HEK293 (cell line): ENCODE data around the gene FAM47A.

Source experiments
- CTCF ChIA-PET: fragments of 350-600 bp; formaldehyde crosslinking; extraction: SDS; loops from one replicate; lab custom pipeline; 2021; ENCODE audit warnings: antibody characterized with exemption; lab: Yijun Ruan, JAX
- POLR2A ChIA-PET: fragments of 300-600 bp; formaldehyde crosslinking; extraction: SDS; loops from one replicate; lab custom pipeline; 2020; ENCODE audit warnings: antibody characterized with exemption, inconsistent platforms; lab: Yijun Ruan, JAX
- H3K27ac ChIP-seq: fragments of 200-500 bp; sonication (Bioruptor generic); 2 replicates; pipeline ENCODE4 v1.5.1; 2014; ENCODE audit warnings: low read depth, low read length, control low read depth, inconsistent platforms; ENCODE audit errors: extremely low read depth
- H3K36me3 ChIP-seq, 2 experiments: fragments of 200-500 bp in 1 of 2; sonication (Bioruptor generic) in 1 of 2; 1 replicate in 1 of 2; 2 replicates in 1 of 2; pipeline ENCODE4 v1.5.1; 2014 to 2017; ENCODE audit warnings: inconsistent platforms in 2 of 2, low read length in 2 of 2; ENCODE audit not compliant: control insufficient read depth in 2 of 2, insufficient read depth in 1 of 2
- H3K4me1 ChIP-seq: fragments of 200-500 bp; sonication (Bioruptor generic); 2 replicates; pipeline ENCODE4 v1.5.1; 2014; ENCODE audit warnings: mild to moderate bottlenecking, low read length, inconsistent platforms; ENCODE audit not compliant: control insufficient read depth, insufficient read depth
- H3K4me3 ChIP-seq: 2 replicates; pipeline ENCODE4 v1.5.1; 2011; ENCODE audit warnings: low read depth, mild to moderate bottlenecking, control low read depth, low read length, moderate library complexity
- H3K9me3 ChIP-seq: fragments of 200-500 bp; sonication (Bioruptor generic); 2 replicates; pipeline ENCODE4 v1.5.1; 2014; ENCODE audit warnings: low read depth, low read length, inconsistent platforms; ENCODE audit not compliant: control insufficient read depth, insufficient read depth
- REPIN1 ChIP-seq: fragments of 450-650 bp; formaldehyde crosslinking; IDR thresholded peaks from 2 replicates; pipeline ENCODE4 v1.5.1; 2017; ENCODE audit warnings: missing biosample characterization, missing genetic modification characterization, low read depth
- ZBTB21 ChIP-seq: fragments of 450-650 bp; formaldehyde crosslinking; IDR thresholded peaks from 2 replicates; pipeline ENCODE4 v1.5.1; 2017; ENCODE audit warnings: missing biosample characterization, missing genetic modification characterization
- ZNF280C ChIP-seq: fragments of 450-650 bp; formaldehyde crosslinking; IDR thresholded peaks from 2 replicates; pipeline ENCODE4 v1.5.1; 2016; ENCODE audit warnings: missing biosample characterization, missing genetic modification characterization
- ZNF707 ChIP-seq: fragments of 450-650 bp; formaldehyde crosslinking; IDR thresholded peaks from 2 replicates; pipeline ENCODE4 v1.5.1; 2016; ENCODE audit warnings: missing biosample characterization, missing genetic modification characterization

The FAM47A gene

GRCh38 chrX:34112459-34112858 is 19.7 kb downstream of the FAM47A start:
- Histone ChIP-seq H3K4me3 (no peak overlapping the region), H3K27ac (no peak overlapping the region), H3K4me1 (no peaks in the 10 kb centered on the region), H3K9me3 (no peaks in the 10 kb centered on the region), H3K36me3 (no peaks in the 10 kb centered on the region)
- CTCF ChIA-PET: no interaction called here
- POLR2A ChIA-PET: no interaction called here
- no peak for TF ChIP-seq ZBTB21 (tag by site-specific recombination)
- TF ChIP-seq ZNF280C (tag by site-specific recombination): no peak
- TF ChIP-seq ZNF707 (tag by site-specific recombination): no peak
- no peak for TF ChIP-seq REPIN1
